ENCODE data around the gene HNRNPC. TPM values are rescaled to one million over a fixed set of nuclear protein-coding genes. Genes with fewer than 3 reads are reported as not detected.

HNRNPC gene
- total and polyA plus RNA-seq, 10 of the 15 experiments (the other 5 are each of a cell fraction or from before 2014, with no cell fraction given) = 679 to 1,492 (median 1,262) TPM

GRCh38 chr14:21317398-21317797, 48.2 kb upstream of the HNRNPC start:
- peak overlapping the region; percentile 28; the same call in 1 of the 2 replicates for H2AFZ ChIP-seq (ENCODE audit: control insufficient read depth, low read depth, low read length)
- no peak overlapping the region for H3K9ac ChIP-seq (ENCODE audit: control insufficient read depth, insufficient read depth, low read length)
- FAIRE-seq = peak; percentile 57
- BruUV-seq (replicated peaks) = no TSS peak
- ChIA-PET POLR2A (no interaction called here), RAD21 (ENCODE audit: unreplicated experiment) (interaction anchor here (0.8 to 1.1 kb wide), 2 partner anchors 8 to 10 kb away, joined by 3 to 6 read pairs; no protein-coding TSS in a partner anchor), SMC1A (ENCODE audit: uncharacterized antibody, unreplicated experiment) (interaction anchor here (0.8 to 0.9 kb wide), 2 partner anchors 8 to 34 kb away, joined by 3 to 5 read pairs; no protein-coding TSS in a partner anchor), CTCF (interaction anchor here (0.6 kb wide), 2 partner anchors 10 to 1628 kb away, joined by 3 to 7 read pairs; no protein-coding TSS in a partner anchor)
- DNase-seq (ENCODE audit: low read depth, low spot score) = no peak
- H3K36me3 ChIP-seq (ENCODE audit: control insufficient read depth in 2 of 2, insufficient read depth in 2 of 2, low read length in 1 of 2) = no peaks in the 10 kb centered on the region
- no peak overlapping the region for H3K4me2 ChIP-seq (ENCODE audit: control insufficient read depth, insufficient read depth)
- no peak overlapping the region for H3K4me3 ChIP-seq
- peaks cover 7% of the 10 kb centered on the region for H3K4me1 ChIP-seq (ENCODE audit: control insufficient read depth, insufficient read depth, low read length)
- in situ Hi-C loops (cut with MboI) (no loop called here), intact Hi-C loops (cut with micrococcal nuclease; ENCODE audit: unreplicated experiment) (no loop called here)
- H3K27ac ChIP-seq (ENCODE audit: control insufficient read depth, insufficient read depth) = no peak overlapping the region
- no peaks in the 10 kb centered on the region for H3K9me3 ChIP-seq (replicated peaks; ENCODE audit: control insufficient read depth, insufficient read depth, low read length)
- no peaks in the 10 kb centered on the region for H4K20me1 ChIP-seq (ENCODE audit: control insufficient read depth, insufficient read depth)
- ATAC-seq = peak; percentile 93
- no peaks in the 10 kb centered on the region for H3K79me2 ChIP-seq (ENCODE audit: control insufficient read depth, insufficient read depth, low read length)
- no peaks in the 10 kb centered on the region for H3K27me3 ChIP-seq (replicated peaks in 1 of 2; ENCODE audit: control insufficient read depth in 2 of 2, insufficient read depth in 2 of 2, low read length in 1 of 2)
- WGBS (ENCODE audit: insufficient coverage, insufficient replicate concordance, low lambda C conversion rate, missing lambda C conversion rate) = 74% methylated on average over 3 of the region's 3 CpGs
- TF ChIP-seq ZNF384 (IDR thresholded peaks at IDR 0.05; ENCODE audit: borderline replicate concordance, low read depth, low read length) (no peak), IKZF2 (IDR thresholded peaks at IDR 0.05) (peak; percentile 17 to 36; a peak in 2 of 4 replicates), REST (IDR thresholded peaks at IDR 0.05; ENCODE audit: low read depth, low read length) (peak; percentile 54; the same call in 1 of the 2 replicates), CREM (IDR thresholded peaks at IDR 0.05; ENCODE audit: low read depth) (0 out of 2 replicates have a peak, but pooled peaks have one; percentile 11), SREBF2 (IDR thresholded peaks at IDR 0.05; ENCODE audit: low read length) (no peak), STAT3 (IDR thresholded peaks at IDR 0.05; ENCODE audit: low read depth, low read length) (no peak), IKZF1 (conservative IDR thresholded peaks at IDR 0.05) (peak; percentile 26; the same call in 1 of the 2 replicates), ATF7 (IDR thresholded peaks at IDR 0.05; ENCODE audit: low read depth) (peak; percentile 59), EED (IDR thresholded peaks at IDR 0.05; ENCODE audit: low read depth) (peak; percentile 67), CREB1 (IDR thresholded peaks at IDR 0.05; ENCODE audit: low read depth) (0 out of 2 replicates have a peak, but pooled peaks have one; percentile 17), SPI1 (IDR thresholded peaks at IDR 0.05; ENCODE audit: borderline replicate concordance, insufficient read depth, low read depth, low read length) (peak; percentile 53; the same call in 1 of the 2 replicates), ATF2 (IDR thresholded peaks at IDR 0.05; ENCODE audit: low read length) (peak; percentile 36; the same call in 1 of the 2 replicates)

All from GM12878 (cell line).